GM13976 (cell line): ENCODE data around the gene ASTN2.

ENCODE experiments used
- DNase-seq: peaks from one replicate; pipeline ENCODE4 v3.0.0; 2012; ENCODE audit warnings: low spot score
- in situ Hi-C: fragments of 300-500 bp; cut with MboI; formaldehyde crosslinking; loops from one replicate; pipeline ENCODE4 v1.12.0; 2022; ENCODE audit warnings: low sequenced_read_pairs, mixed read lengths, inconsistent platforms; ENCODE audit not compliant: unreplicated experiment
- TF ChIP-seq, protein P1 (sequence below): IDR thresholded peaks from 2 replicates; pipeline ENCODE4 v1.5.1; 2012; ENCODE audit warnings: borderline replicate concordance, mild to moderate bottlenecking; ENCODE audit not compliant: insufficient read depth; ENCODE audit errors: extremely low read depth, missing control alignments, control extremely low read depth

The ASTN2 gene

DNA sequence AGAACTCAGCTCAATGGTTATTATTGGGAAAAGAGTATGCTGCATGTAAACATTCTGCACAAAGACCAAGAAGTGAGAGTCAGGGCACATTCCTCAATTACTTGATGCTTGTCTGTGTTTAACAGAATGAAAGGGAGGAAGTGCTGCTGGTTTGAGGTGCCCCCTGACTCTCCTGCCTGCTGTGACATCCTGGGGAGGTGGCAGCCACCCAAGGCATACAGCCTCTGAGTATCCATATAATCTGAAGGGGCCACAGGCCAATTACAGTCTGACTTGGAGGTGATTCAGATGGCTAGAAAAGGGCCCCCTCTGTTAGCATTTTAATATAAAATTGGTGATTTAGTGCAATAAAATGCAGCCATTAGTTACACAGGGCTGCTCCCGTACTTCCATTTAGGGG, 313.8 kb downstream of the ASTN2 start:
- in situ Hi-C loops, result no loop called here
- DNase-seq, result no peak
- TF ChIP-seq, protein P1, sequence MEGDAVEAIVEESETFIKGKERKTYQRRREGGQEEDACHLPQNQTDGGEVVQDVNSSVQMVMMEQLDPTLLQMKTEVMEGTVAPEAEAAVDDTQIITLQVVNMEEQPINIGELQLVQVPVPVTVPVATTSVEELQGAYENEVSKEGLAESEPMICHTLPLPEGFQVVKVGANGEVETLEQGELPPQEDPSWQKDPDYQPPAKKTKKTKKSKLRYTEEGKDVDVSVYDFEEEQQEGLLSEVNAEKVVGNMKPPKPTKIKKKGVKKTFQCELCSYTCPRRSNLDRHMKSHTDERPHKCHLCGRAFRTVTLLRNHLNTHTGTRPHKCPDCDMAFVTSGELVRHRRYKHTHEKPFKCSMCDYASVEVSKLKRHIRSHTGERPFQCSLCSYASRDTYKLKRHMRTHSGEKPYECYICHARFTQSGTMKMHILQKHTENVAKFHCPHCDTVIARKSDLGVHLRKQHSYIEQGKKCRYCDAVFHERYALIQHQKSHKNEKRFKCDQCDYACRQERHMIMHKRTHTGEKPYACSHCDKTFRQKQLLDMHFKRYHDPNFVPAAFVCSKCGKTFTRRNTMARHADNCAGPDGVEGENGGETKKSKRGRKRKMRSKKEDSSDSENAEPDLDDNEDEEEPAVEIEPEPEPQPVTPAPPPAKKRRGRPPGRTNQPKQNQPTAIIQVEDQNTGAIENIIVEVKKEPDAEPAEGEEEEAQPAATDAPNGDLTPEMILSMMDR, result no peak

DNA sequence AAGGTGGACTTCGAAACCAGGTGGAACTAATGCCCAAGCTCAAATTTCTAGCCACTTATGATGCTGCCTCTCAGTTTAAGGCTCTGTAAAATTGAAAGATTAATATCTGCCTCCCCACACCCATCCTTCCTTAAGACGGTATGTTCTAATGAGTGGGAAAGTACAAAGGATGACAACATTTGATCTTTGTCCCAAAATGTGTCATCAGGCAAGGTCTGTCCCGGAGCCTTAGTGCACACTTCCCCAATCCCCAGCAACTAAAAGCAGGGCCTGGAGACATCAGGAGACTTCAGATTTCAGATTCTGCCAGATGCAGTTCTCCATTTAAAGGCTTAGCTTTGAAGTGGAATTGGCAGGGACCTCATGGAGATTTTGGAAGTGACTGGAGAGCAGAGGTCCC, 316.5 kb downstream of the ASTN2 start:
- no peak for DNase-seq
- in situ Hi-C loops, result no loop called here
- TF ChIP-seq, protein P1, result no peak

GRCh38 chr9:117097761-117098160, 317.1 kb downstream of the ASTN2 start:
- in situ Hi-C loops, result no loop called here
- DNase-seq, result no peak
- TF ChIP-seq, protein P1, result no peak

- in situ Hi-C loops, result no loop called here
- no peak for DNase-seq
- TF ChIP-seq, protein P1, result no peak
Measured at GRCh38 chr9:117096138-117096537, 318.7 kb downstream of the ASTN2 start.

GRCh38 chr9:117095081-117095480, 319.8 kb downstream of the ASTN2 start:
- no peak for DNase-seq
- TF ChIP-seq, protein P1, result no peak
- in situ Hi-C loops, result no loop called here

DNA sequence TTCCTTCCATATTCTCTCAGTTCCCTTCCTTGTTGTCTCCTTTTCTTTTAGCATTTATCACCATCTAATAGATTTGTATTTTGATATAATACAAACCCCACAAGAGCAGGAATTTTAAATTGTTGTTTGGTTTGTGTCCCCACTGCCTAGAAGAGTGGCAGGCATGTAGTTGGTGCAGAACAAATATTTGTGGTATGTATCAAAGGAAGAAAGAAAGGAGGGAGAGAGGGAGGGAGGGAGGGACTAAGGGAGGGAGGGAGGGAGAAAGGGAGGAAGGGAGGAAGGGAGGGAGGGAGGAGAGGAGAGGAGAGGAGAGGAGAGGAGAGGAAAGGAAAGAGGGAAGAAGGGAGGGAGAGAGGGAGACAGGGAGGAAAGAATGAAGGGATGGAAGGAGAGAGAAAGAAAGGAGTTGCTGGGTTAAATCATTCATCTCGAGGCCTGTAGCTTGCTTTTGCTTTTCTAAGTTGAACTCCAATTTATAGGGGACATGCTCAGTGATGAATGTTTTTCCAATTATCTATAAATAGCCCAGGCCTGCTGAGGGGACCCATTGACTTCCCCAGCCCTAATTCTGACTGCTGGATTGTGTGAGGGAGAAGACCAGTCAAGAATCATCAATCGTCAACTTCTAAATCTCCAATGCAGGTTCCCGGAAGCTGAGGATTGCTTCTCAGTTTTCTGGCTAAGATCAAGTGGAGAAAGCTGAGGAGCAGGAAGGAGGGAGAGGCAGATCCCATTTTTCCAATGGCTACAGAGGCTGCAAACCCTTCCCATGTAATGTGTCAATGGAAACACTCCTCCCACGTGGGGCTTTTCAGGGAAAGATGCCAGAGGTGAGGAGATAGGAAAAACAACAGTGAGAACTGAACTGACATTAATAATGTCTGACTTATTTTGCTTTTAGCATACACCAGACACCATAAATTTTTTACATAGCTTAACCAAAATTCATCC, 320.7 kb downstream of the ASTN2 start:
- TF ChIP-seq, protein P1, result no peak
- in situ Hi-C loops, result no loop called here
- DNase-seq, result no peak
